Brain microvascular endothelial cell (primary cell): Measurements from ENCODE around the gene CDC40.

Source experiments
- DNase-seq: peaks from one replicate; pipeline ENCODE4 v3.0.0-alpha.2; 2020
- H3K27ac ChIP-seq: fragments of 250-450 bp; sonication (Bioruptor Pico); 2 replicates; pipeline ENCODE4 v1.5.1; 2020; ENCODE audit warnings: mild to moderate bottlenecking, moderate library complexity
- H3K27me3 ChIP-seq: fragments of 250-450 bp; sonication (Bioruptor Pico); replicated peaks from 2 replicates; pipeline ENCODE4 v1.5.1; 2020; ENCODE audit warnings: mild to moderate bottlenecking
- H3K36me3 ChIP-seq: fragments of 250-450 bp; sonication (Bioruptor Pico); replicated peaks from 2 replicates; pipeline ENCODE4 v1.5.1; 2020; ENCODE audit warnings: mild to moderate bottlenecking
- H3K4me3 ChIP-seq: 2 replicates; pipeline ENCODE4 v1.5.1; 2011; ENCODE audit warnings: low read depth, mild to moderate bottlenecking, control low read depth, low read length, moderate library complexity
- CTCF ChIP-seq: IDR thresholded peaks from 2 replicates; pipeline ENCODE4 v1.5.1; 2011; ENCODE audit warnings: low read depth, mild to moderate bottlenecking, moderate library complexity, low read length, control low read depth, inconsistent platforms; ENCODE audit errors: missing control alignments
- in situ Hi-C: cut with HindIII; loops from 2 replicates; pipeline ENCODE4 v1.10.0; 2017; ENCODE audit warnings: low sequenced_read_pairs, low pct_ligation_motif_present

Gene CDC40

GRCh38 chr6:110158479-110158878, 21.7 kb upstream of the CDC40 start:
- no peak overlapping the region for H3K4me3 ChIP-seq
- H3K27me3 ChIP-seq: no peaks in the 10 kb centered on the region
- in situ Hi-C loops: no loop called here
- TF ChIP-seq CTCF: no peak
- H3K36me3 ChIP-seq: no peaks in the 10 kb centered on the region
- no peak overlapping the region for H3K27ac ChIP-seq
- DNase-seq: no peak

- Histone ChIP-seq H3K27ac (no peak overlapping the region), H3K27me3 (no peaks in the 10 kb centered on the region), H3K4me3 (no peak overlapping the region), H3K36me3 (no peaks in the 10 kb centered on the region)
- no peak for DNase-seq
- in situ Hi-C loops: no loop called here
- TF ChIP-seq CTCF: no peak
These were observed 10.1 kb upstream of the CDC40 start for GRCh38 chr6:110170081-110170480.

- Histone ChIP-seq H3K27ac (no peak overlapping the region), H3K27me3 (no peaks in the 10 kb centered on the region), H3K4me3 (no peak overlapping the region), H3K36me3 (no peaks in the 10 kb centered on the region)
- no peak for DNase-seq
- in situ Hi-C loops: no loop called here
- TF ChIP-seq CTCF: no peak
These were observed 6.6 kb upstream of the CDC40 start for GRCh38 chr6:110173506-110174132.

GRCh38 chr6:110178626-110179405, 1.4 kb upstream of the CDC40 start:
- peak; percentile 49 for DNase-seq
- in situ Hi-C loops: no loop called here
- TF ChIP-seq CTCF: peak; percentile 81
- no peaks in the 10 kb centered on the region for H3K36me3 ChIP-seq
- H3K4me3 ChIP-seq: peak overlapping the region; percentile 81
- no peaks in the 10 kb centered on the region for H3K27me3 ChIP-seq
- H3K27ac ChIP-seq: peak overlapping the region; percentile 95

GRCh38 chr6:110179406-110180227, 610 bp upstream of the CDC40 start, which contains the start of gene WASF1:
Gene WASF1, minus strand, starts transcription at chr6:110179670. Its CDS starts 52,069 bp downstream, at chr6:110127601.
- H3K4me3 ChIP-seq: peak within 1 kb of the TSS; percentile 81
- no peak for TF ChIP-seq CTCF
- no peaks in the 10 kb centered on the region for H3K36me3 ChIP-seq
- in situ Hi-C loops: no loop called here
- peak; percentile 99 for DNase-seq
- peak within 1 kb of the TSS; percentile 95 for H3K27ac ChIP-seq
- H3K27me3 ChIP-seq: no peaks in the 10 kb centered on the region
